Measurements from ENCODE around the gene RHEB.
"Not testable (repeated sequence)": the region's sequence is repeated elsewhere in the genome, so short reads cannot be mapped to it uniquely, and the experiment has no call there.

The RHEB gene

DNA sequence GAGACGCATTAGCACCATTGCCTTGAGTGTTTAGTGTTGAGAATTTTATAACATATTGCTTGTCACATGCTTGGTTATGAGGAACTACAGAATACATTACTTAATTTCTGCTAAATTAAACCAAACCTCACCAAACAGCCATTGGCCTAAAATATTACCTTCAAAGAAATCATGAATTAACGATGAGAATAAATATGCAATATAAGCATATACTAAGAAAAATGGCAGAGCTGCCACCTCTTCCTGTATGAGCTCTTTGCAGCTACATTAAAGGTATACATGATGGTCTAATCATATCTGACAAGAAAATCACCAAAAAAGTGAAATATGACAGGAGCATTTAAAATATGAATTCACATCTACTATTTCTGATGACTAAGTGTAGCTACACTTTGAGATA is 5.2 kb upstream of the RHEB start:
- DNase-seq (ENCODE audit: low read depth): no peak

DNA sequence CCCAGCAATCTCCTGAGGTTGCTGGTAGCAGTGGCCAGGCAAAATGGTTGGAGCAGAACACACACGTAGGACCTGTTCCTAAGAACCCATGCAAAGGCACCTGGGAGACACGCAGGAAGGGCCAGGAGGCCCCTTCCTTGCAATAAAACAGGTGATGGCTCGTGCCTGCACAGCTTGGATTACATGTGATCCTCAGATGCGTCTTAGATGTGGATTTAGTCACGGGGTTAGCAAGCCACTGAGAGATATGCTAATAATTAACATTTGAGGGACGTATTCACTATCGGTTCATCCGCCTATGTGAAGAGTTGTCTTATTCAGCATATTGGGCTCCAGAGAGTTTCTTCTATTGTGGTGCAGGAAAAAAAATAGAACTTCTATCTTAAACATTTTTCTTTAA is 4.6 kb upstream of the RHEB start:
- no peak for DNase-seq (ENCODE audit: low read depth)

DNA sequence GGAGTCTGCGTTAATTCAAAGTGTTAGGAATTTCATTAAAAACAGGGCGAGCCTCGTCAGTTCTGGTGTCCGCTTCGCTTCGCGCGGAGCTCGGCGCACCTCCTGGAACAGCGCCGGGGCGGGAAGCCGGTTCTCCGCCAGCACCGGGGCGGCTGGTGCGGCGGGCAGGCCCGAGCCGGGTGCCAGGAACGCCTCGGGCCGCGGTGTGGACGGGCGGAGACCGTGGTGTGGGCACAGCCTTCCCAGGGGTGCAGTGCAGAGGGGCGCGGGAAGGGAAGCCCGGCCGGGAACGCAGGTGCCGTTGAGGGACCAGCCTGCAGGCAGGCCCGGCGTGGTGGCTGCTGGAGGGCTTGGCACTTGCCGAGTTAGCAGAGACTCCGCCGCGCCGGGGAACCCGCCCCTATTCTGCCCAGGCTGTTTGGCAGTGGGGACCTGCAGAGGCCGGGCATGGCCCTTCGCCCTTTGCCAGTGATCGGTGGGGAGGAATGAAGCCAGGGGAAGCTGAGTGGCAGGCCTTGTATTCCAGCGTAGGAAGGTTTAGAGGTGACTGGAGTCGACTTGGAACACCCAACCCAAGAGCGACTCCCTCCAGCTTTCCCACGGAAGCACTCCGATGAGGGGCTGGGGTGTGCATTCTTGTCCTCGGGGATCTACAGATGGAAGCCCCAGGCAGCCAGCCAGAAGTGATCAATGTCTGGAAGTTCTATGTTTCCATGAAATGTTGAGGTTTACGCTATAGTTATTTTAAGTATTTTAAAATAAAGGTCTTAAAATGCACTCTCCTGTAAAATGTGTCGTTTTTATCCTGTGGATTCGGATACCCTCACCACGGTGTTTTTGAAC is 945 bp upstream of the RHEB start:
- no peak for DNase-seq (ENCODE audit: low read depth)

DNA sequence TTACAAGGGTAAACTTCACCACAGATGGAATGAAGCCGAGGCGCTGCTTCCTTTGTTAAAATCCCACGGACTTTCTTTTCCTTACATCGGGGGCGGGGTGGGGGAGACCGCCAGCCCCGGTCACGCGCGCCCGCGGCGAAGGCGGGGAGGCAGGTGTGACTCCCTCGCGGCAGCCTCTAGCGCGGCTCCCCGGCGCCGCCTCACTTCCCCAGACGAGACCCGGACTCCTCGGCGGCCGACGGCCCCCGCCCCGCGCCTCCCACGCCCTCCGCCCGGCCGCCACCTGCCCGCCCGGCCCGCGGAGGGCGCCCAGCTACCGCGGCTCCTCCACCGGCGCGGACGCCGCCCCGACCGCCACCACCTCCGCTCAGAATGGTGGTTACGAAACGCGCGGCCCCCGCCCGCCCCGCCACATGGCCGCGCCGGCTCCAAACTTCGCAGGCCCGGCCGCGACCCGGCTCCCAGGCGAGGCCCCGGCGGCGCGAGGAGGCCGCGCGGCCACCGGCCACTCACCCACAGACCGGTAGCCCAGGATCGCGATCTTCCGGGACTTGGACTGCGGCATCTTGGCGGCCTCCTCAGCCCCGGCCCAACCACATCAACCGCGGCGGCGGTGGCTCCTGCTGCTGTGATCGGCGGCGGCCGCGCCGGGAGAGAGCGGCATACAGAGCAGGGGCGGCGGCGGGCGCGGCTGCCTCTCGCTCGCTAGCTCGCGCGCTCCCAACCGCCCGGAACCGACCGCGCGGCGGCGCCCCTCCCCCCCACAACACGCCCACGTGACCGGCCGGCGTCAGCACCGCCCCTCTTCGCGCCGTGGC is 539 bp downstream of the RHEB start:
- not testable (repeated sequence) for DNase-seq (ENCODE audit: low read depth)

- DNase-seq (ENCODE audit: low read depth): no peak
Measured at GRCh38 chr7:151518105-151518946, 1.4 kb downstream of the RHEB start.

DNA sequence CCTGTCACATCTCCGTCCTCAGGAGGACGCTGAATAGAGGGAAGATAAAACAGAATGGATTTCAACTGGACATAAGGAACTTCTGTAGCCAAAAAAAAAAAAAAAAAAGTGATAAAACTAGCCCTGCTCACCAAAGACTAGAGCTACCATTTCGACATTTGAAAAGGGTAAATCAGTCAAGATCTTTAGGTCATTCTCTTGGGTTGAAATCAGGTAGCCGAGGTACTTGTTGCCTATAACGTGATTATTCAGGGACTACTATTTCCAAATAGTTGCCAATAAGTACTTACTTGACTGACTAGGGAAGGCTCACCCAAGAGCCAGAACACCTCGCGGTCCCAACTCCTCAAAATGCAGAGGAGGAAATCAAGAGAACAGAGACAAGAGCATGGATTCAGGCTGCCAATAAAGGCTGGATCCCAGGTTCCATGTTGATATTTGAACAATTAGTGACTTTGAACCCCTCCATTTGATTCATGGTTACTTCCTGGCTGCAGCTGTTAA is 2.0 kb downstream of the RHEB start:
- DNase-seq (ENCODE audit: low read depth): no peak

- no peak for DNase-seq (ENCODE audit: low read depth)
Measured at GRCh38 chr7:151515276-151515565, 4.5 kb downstream of the RHEB start.

- no peak for DNase-seq (ENCODE audit: low read depth)
Measured at GRCh38 chr7:151514461-151515275, 5.0 kb downstream of the RHEB start.

DNA sequence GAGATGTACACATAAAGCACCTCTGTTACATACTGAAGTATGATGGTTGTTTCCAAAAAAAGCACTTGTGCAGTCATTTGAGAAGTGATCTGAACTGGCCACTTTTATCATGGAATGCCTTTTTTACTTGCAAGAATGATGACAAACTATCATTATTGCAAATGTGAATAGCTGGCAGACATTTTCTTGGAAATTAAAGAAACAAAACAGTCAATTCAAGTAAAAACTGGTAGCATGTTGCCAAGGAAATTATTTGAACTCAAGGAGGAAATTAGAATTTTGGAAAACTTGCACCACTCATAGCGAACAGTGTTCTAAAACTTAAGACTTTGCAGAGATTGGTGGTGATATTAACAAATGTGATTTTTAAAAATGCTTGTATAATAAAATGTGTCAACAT is 6.6 kb downstream of the RHEB start:
- DNase-seq (ENCODE audit: low read depth): no peak

DNA sequence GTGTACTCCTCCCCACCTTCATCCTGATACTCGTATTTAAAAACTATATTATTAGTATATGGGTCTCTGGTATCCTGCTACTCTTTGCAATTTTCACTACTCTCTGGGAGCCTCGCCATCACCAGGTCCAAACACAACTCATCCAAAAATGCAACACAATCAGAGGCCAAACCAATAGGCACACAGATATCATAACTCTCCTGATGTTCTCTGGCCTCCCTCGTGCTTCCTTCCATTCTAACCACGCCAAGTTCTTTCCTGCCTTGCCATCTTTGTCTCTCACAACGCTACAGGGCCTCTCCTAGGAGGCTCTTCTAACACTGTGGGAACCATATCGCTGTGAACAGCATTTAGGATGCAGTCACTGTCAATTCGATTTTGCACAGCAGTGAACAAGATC is 7.3 kb downstream of the RHEB start:
- DNase-seq (ENCODE audit: low read depth): no peak

- no peak for DNase-seq (ENCODE audit: low read depth)
Measured at GRCh38 chr7:151511946-151512345, 7.7 kb downstream of the RHEB start.

GRCh38 chr7:151511270-151511669 is 8.4 kb downstream of the RHEB start:
- DNase-seq (ENCODE audit: low read depth): no peak

GRCh38 chr7:151509670-151510333 is 9.9 kb downstream of the RHEB start:
- no peak for DNase-seq (ENCODE audit: low read depth)

DNA sequence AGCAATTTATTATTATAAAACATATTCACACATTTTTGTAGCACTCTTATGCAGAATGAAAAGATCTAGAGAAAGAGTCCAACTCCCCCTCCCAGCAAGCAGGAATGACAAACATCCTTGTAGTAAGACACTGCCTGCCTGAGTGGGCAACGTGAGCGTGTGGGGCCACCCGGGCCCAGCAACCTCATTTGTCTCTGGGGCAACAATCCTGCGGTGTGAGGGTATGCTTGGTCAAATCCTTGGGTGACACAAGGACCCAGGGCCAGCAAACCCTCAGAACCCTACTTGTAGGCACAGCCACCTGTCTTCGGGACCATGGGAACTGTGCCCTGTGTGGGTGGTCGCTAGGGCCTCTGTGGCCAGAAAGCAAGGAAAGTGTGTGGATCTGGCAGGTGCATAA is 10.7 kb downstream of the RHEB start:
- no peak for DNase-seq (ENCODE audit: low read depth)

DNA sequence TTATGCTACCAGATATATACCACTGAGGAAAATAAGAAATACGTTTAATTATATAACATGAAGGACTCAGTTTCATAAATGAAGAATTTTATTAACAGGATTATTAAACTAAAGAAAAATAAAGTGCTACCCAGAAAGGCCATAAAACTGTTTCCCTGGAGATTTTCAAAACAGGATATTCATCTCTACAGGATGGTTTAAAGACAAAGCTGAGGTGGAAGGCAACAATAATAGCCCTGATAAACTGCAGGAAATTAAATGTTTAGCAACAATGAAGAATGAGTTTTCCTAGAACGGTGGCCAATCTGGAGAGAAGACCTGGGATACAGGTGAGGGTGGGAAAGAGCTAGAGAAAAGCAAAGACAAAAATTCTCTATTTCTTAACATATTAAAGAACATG is 11.9 kb downstream of the RHEB start:
- no peak for DNase-seq (ENCODE audit: low read depth)

GRCh38 chr7:151506901-151507382 is 12.8 kb downstream of the RHEB start:
- DNase-seq (ENCODE audit: low read depth): no peak

DNA sequence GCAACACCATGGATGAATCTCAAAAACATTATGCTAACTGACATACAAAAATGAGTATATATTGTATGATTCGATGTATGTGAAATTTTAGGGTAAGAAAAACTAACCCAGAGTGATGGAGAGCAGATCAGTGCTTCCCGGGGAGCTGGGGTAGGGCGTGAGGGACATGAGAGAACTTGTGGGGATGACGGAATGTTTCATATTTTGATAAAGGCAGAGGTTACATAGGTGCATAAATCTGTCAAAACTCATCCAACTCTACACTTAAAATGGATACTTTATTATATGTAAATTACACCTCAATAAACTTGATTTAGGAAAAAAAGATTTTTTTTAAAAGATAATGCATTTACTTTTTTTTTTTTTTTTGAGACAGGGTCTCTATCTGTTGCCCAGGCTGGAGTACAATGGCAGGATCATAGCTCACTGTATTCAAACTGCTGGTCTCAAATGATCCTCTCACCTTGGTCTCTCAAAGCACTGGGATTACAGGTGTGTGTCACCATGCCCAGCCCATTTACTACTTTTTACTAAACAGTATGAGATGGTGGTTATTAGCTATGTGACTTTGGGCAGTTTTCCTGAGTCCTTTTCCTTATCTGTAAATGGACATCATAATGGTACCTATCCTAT is 13.7 kb downstream of the RHEB start:
- no peak for DNase-seq (ENCODE audit: low read depth)

GRCh38 chr7:151505433-151505832 is 14.3 kb downstream of the RHEB start:
- no peak for DNase-seq (ENCODE audit: low read depth)

DNA sequence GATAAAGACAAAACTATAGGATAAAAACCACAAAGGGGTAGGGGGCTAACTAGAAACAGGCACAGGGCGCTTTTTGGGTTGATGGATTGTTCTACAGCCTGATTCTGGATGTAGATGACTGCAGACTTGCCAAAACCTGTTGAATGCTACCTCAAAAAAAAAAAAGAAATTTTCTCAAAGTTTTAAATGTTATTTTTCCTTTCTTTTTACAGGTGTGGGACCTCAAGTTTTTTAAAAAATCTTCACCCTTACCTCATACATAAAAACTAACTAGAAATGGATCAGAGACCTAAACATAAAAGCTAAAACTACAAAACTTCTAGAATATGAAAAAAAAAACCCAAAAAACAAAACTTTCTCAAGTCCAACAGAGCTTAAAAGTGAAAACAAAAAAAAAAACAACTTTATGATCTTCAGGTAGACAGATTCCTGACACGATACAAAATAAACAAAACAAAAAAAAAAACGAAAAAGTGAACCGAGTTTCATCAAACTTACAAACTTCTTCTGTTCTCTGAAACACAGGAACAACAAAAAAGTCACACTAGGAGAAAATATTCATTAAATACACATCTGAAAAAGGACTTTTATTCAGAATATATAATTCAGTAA is 14.9 kb downstream of the RHEB start:
- DNase-seq (ENCODE audit: low read depth): no peak

Data from HS-5 (cell line).